ENCODE measurements around the gene SAMD7. TPM values are rescaled to one million over a fixed set of nuclear protein-coding genes. Genes with fewer than 3 reads are reported as not detected.

Gene SAMD7
- total RNA-seq, 1 donor from 2014 or later, result not detected

GRCh38 chr3:169955406-169955805 is 44.0 kb downstream of the SAMD7 start:
- Mint-ChIP-seq H3K4me3 (no peak overlapping the region), H3K4me1 (ENCODE audit: low read depth) (peaks cover 9% of the 10 kb centered on the region), H3K27me3 (ENCODE audit: insufficient read depth) (peaks cover 5% of the 10 kb centered on the region), H3K27ac (no peak overlapping the region), H3K36me3 (ENCODE audit: low read depth) (no peaks in the 10 kb centered on the region), H3K9me3 (no peaks in the 10 kb centered on the region)
- intact Hi-C loops (cut with micrococcal nuclease), result no loop called here
- no peak for DNase-seq (ENCODE audit: low spot score)

GRCh38 chr3:169964176-169964575 is 52.8 kb downstream of the SAMD7 start:
- Mint-ChIP-seq H3K4me1 (ENCODE audit: low read depth) (peaks cover 32% of the 10 kb centered on the region), H3K27ac (no peak overlapping the region), H3K27me3 (ENCODE audit: insufficient read depth) (peaks cover 2% of the 10 kb centered on the region), H3K4me3 (no peak overlapping the region), H3K36me3 (ENCODE audit: low read depth) (peaks cover 9% of the 10 kb centered on the region), H3K9me3 (no peaks in the 10 kb centered on the region)
- no peak for DNase-seq (ENCODE audit: low spot score)
- intact Hi-C loops (cut with micrococcal nuclease), result no loop called here

- H3K9me3 Mint-ChIP-seq, result no peaks in the 10 kb centered on the region
- intact Hi-C loops (cut with micrococcal nuclease), result loop anchor here (1.0 to 2.0 kb wide), 5 partner anchors 71 to 257 kb away; partner anchors contain the start of genes GPR160, PHC3 and PRKCI
- H3K4me3 Mint-ChIP-seq, result peak overlapping the region; percentile 91
- peaks cover 2% of the 10 kb centered on the region for H3K27me3 Mint-ChIP-seq (ENCODE audit: insufficient read depth)
- H3K36me3 Mint-ChIP-seq (ENCODE audit: low read depth), result peaks cover 12% of the 10 kb centered on the region
- peaks cover 42% of the 10 kb centered on the region for H3K4me1 Mint-ChIP-seq (ENCODE audit: low read depth)
- peak overlapping the region; percentile 99 for H3K27ac Mint-ChIP-seq
- no peak for DNase-seq (ENCODE audit: low spot score)
These were observed 54.4 kb downstream of the SAMD7 start for GRCh38 chr3:169965562-169966427.

GRCh38 chr3:169966428-169966950 is 55.1 kb downstream of the SAMD7 start, which contains the start of gene SEC62:
TSS of gene SEC62 (plus strand) at chr3:169966807. CDS start at chr3:169966823, 16 bp downstream.
- peaks cover 42% of the 10 kb centered on the region for H3K4me1 Mint-ChIP-seq (ENCODE audit: low read depth)
- H3K27me3 Mint-ChIP-seq (ENCODE audit: insufficient read depth), result peaks cover 2% of the 10 kb centered on the region
- H3K9me3 Mint-ChIP-seq, result no peaks in the 10 kb centered on the region
- H3K27ac Mint-ChIP-seq, result peak within 1 kb of the TSS; percentile 99
- peaks cover 12% of the 10 kb centered on the region for H3K36me3 Mint-ChIP-seq (ENCODE audit: low read depth)
- peak within 1 kb of the TSS; percentile 91 for H3K4me3 Mint-ChIP-seq
- peak; percentile 90 for DNase-seq (ENCODE audit: low spot score)
- intact Hi-C loops (cut with micrococcal nuclease), result loop anchor here (1.0 to 2.0 kb wide), 5 partner anchors 70 to 256 kb away; partner anchors contain the start of genes GPR160, PHC3 and PRKCI

DNA sequence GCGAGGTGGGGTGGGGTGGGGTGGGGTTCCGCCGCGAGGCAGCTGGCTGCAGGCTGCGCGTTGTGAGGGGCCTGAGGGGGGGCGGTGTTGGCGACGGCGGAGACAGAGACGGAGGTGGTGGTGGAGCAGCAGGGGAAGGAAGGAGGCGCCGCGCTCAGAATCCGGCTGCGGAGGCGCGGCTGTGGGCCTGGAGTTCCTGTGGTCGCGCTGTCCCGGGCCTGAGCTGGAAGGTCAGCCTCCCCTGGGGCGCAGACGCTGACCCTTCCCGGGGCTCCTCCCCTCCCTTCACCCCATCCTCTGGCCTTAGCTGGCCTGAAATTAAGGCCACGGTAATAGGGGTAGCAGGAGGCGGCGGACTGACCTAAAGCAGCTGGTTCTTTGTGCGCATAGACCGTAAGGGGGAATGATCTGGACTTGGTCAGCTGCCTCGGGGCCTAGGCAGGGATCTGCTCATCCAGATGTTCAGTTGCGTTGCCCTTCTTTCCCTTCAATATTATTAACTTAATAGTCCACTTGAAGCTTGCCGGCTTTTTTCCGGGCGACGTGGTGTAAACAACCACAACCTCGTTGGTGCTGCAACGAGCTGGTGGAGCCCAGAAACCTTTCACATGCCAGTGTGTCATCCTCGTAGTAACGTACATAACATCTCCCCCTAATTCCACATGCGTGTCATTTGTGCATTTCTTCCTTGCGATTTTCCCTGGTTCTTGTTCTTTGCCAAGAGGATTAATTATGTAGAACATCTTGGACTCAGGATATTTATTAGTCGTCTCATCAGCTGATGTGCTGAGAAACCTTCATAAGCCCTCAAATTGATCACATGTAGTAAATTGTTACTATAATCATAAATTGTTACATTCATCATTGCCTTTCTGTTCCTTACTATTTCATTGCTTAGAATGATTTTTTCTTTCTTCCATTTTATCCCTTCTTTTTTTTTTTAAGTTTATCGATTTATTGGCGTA is 55.9 kb downstream of the SAMD7 start:
- Mint-ChIP-seq H3K36me3 (ENCODE audit: low read depth) (peaks cover 17% of the 10 kb centered on the region), H3K4me3 (peak overlapping the region; percentile 91), H3K27ac (peak overlapping the region; percentile 99), H3K27me3 (ENCODE audit: insufficient read depth) (peaks cover 2% of the 10 kb centered on the region), H3K9me3 (no peaks in the 10 kb centered on the region), H3K4me1 (ENCODE audit: low read depth) (peaks cover 48% of the 10 kb centered on the region)
- intact Hi-C loops (cut with micrococcal nuclease), result loop anchor here (1.0 to 2.0 kb wide), 8 partner anchors 13 to 256 kb away; partner anchors contain the start of genes GPR160, PHC3 and PRKCI
- no peak for DNase-seq (ENCODE audit: low spot score)

- H3K4me3 Mint-ChIP-seq, result peak overlapping the region; percentile 91
- peaks cover 20% of the 10 kb centered on the region for H3K36me3 Mint-ChIP-seq (ENCODE audit: low read depth)
- no peaks in the 10 kb centered on the region for H3K9me3 Mint-ChIP-seq
- no peak overlapping the region for H3K27ac Mint-ChIP-seq
- H3K4me1 Mint-ChIP-seq (ENCODE audit: low read depth), result peaks cover 49% of the 10 kb centered on the region
- no peak for DNase-seq (ENCODE audit: low spot score)
- H3K27me3 Mint-ChIP-seq (ENCODE audit: insufficient read depth), result peaks cover 2% of the 10 kb centered on the region
- intact Hi-C loops (cut with micrococcal nuclease), result no loop called here
These were observed 57.0 kb downstream of the SAMD7 start for GRCh38 chr3:169968224-169968885.

DNA sequence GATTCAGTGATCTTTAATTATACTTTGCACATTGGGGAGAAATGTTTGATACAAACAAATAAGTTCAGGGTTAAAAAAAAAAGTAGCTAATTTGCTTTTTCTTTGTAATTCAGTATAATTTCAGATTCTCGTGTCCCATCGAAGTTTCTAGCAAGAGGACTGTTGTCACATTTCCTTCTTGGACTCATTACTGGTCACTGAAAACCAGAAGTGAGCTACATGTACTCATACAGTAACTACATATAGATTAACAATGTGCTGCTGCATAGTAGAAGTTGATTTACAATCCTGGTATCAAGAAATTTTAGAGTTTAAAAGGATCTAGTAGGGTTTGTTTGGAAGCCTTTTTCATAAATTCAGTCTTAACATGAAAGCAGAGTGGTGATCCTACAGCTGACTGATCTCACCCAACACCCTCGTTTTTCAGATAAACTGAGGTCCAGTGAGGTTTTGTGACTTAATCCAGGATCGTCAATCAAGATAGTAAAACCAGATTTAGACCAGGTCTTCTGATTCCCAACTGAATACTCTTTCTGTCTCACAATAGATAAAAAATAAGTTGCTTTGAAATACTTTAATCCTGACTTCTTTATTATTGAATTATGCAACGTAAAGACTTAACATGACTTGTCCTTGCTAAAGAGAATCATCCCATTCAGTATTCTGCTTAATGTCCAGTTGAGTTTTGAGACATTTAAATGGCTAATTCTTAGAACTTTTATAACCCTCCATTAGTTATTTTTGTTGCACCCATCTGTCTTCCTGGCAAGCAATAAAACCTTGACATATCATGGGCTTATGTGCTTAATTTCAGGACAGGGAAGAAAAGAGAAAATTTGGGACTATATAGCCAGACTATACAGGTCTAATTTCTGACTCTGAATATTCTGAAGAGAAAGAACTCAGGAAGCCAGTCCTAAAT is 58.1 kb downstream of the SAMD7 start:
- intact Hi-C loops (cut with micrococcal nuclease), result loop anchor here (1.0 kb wide), 1 partner anchor 24 kb away; no protein-coding TSS in a partner anchor
- peaks cover 2% of the 10 kb centered on the region for H3K27me3 Mint-ChIP-seq (ENCODE audit: insufficient read depth)
- no peak for DNase-seq (ENCODE audit: low spot score)
- peak overlapping the region; percentile 91 for H3K4me3 Mint-ChIP-seq
- peaks cover 57% of the 10 kb centered on the region for H3K4me1 Mint-ChIP-seq (ENCODE audit: low read depth)
- no peak overlapping the region for H3K27ac Mint-ChIP-seq
- H3K36me3 Mint-ChIP-seq (ENCODE audit: low read depth), result peaks cover 29% of the 10 kb centered on the region
- H3K9me3 Mint-ChIP-seq, result no peaks in the 10 kb centered on the region

DNA sequence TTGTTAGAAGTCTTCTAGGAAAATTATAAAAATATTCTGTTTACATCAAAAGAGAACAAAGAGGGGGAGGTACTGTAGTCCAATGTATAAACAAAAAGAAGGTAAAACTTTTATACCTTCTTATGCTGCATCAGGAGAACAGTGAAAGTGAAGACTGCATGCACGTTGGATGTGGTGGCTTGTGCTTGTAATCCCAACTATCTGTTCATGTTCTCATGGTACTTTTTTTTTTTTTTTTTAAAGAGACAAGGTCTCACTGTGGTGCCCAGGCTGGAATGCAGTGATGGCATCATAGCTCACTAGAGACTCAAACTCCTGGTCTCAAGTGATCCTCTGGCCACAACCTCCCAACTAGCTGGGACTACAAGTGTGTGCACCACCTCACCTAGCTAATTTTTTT is 59.5 kb downstream of the SAMD7 start:
- no peak overlapping the region for H3K27ac Mint-ChIP-seq
- H3K27me3 Mint-ChIP-seq (ENCODE audit: insufficient read depth), result peaks cover 2% of the 10 kb centered on the region
- peaks cover 53% of the 10 kb centered on the region for H3K4me1 Mint-ChIP-seq (ENCODE audit: low read depth)
- no peak for DNase-seq (ENCODE audit: low spot score)
- peaks cover 30% of the 10 kb centered on the region for H3K36me3 Mint-ChIP-seq (ENCODE audit: low read depth)
- H3K4me3 Mint-ChIP-seq, result no peak overlapping the region
- intact Hi-C loops (cut with micrococcal nuclease), result no loop called here
- H3K9me3 Mint-ChIP-seq, result no peaks in the 10 kb centered on the region

DNA sequence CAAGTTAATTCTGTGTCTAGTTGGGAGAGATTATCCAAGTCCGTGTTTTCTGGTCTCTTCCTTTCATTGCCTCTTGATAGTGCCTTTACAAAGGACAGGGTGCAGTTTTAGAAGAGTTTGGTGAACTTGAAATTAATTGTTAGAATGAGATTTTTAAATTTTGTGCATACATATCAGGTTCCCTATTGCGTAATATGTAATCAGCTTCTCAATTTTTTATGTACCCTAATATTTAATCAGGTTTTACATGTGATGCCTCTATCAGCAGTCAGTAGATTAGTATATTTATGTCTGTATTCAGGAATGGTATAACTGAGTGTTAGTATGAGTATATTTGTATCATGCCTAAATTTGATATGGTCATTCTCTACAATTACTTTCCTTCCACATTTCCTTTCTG is 60.1 kb downstream of the SAMD7 start:
- DNase-seq (ENCODE audit: low spot score), result no peak
- peaks cover 1% of the 10 kb centered on the region for H3K27me3 Mint-ChIP-seq (ENCODE audit: insufficient read depth)
- intact Hi-C loops (cut with micrococcal nuclease), result no loop called here
- no peak overlapping the region for H3K27ac Mint-ChIP-seq
- no peaks in the 10 kb centered on the region for H3K9me3 Mint-ChIP-seq
- H3K4me1 Mint-ChIP-seq (ENCODE audit: low read depth), result peaks cover 47% of the 10 kb centered on the region
- H3K36me3 Mint-ChIP-seq (ENCODE audit: low read depth), result peaks cover 30% of the 10 kb centered on the region
- H3K4me3 Mint-ChIP-seq, result no peak overlapping the region

GRCh38 chr3:169980055-169980454 is 68.7 kb downstream of the SAMD7 start:
- Mint-ChIP-seq H3K36me3 (ENCODE audit: low read depth) (peaks cover 38% of the 10 kb centered on the region), H3K27me3 (ENCODE audit: insufficient read depth) (no peaks in the 10 kb centered on the region), H3K4me1 (ENCODE audit: low read depth) (peaks cover 9% of the 10 kb centered on the region), H3K9me3 (no peaks in the 10 kb centered on the region), H3K27ac (peak overlapping the region; percentile 35), H3K4me3 (no peak overlapping the region)
- intact Hi-C loops (cut with micrococcal nuclease), result loop anchor here (1.0 to 5.0 kb wide), 2 partner anchors 13 to 132 kb away; no protein-coding TSS in a partner anchor
- no peak for DNase-seq (ENCODE audit: low spot score)

GRCh38 chr3:169984292-169984691 is 72.9 kb downstream of the SAMD7 start:
- Mint-ChIP-seq H3K36me3 (ENCODE audit: low read depth) (peaks cover 46% of the 10 kb centered on the region), H3K4me3 (no peak overlapping the region), H3K9me3 (no peaks in the 10 kb centered on the region), H3K4me1 (ENCODE audit: low read depth) (peaks cover 9% of the 10 kb centered on the region), H3K27ac (no peak overlapping the region), H3K27me3 (ENCODE audit: insufficient read depth) (no peaks in the 10 kb centered on the region)
- no peak for DNase-seq (ENCODE audit: low spot score)
- intact Hi-C loops (cut with micrococcal nuclease), result loop anchor here (5.0 kb wide), 1 partner anchor 128 kb away; no protein-coding TSS in a partner anchor

All from activated T-helper 1 cell treated with anti-CD3 and anti-CD28 coated beads, Interleukin-12 subunit alpha, Interleukin-12 subunit beta, Interleukin-2, Interleukin-4 antibody, amounts not matched to agents 30 ng/mL and 10 ng/mL and 1 ng/mL, durations not matched to agents 14 hours and 24 hours and 36 hours (primary cell).